Measurements from ENCODE around the gene RAMACL. TPM values are rescaled to one million over a fixed set of nuclear protein-coding genes. Genes with fewer than 3 reads are reported as not detected.

Gene RAMACL
- total RNA-seq, 1 donor from 2014 or later: 0.70 TPM

- H3K27me3 Mint-ChIP-seq (ENCODE audit: low read depth): no peaks in the 10 kb centered on the region
- H3K4me3 Mint-ChIP-seq: no peak overlapping the region
- no peak for DNase-seq (ENCODE audit: low read depth, low spot score)
- no peak for TF ChIP-seq CTCF (conservative IDR thresholded peaks at IDR 0.05)
- H3K36me3 Mint-ChIP-seq (ENCODE audit: low read depth): peaks cover 13% of the 10 kb centered on the region
- no peak overlapping the region for H3K27ac Mint-ChIP-seq (ENCODE audit: unreplicated experiment)
- peaks cover 13% of the 10 kb centered on the region for H3K4me1 Mint-ChIP-seq
- H3K9me3 Mint-ChIP-seq: peaks cover 10% of the 10 kb centered on the region
These were observed 24.6 kb downstream of the RAMACL start for GRCh38 chr6:166561771-166562359.

GRCh38 chr6:166560222-166560621, 26.3 kb downstream of the RAMACL start:
- H3K36me3 Mint-ChIP-seq (ENCODE audit: low read depth): peaks cover 18% of the 10 kb centered on the region
- peaks cover 14% of the 10 kb centered on the region for H3K9me3 Mint-ChIP-seq
- H3K27ac Mint-ChIP-seq (ENCODE audit: unreplicated experiment): no peak overlapping the region
- no peak overlapping the region for H3K4me3 Mint-ChIP-seq
- H3K27me3 Mint-ChIP-seq (ENCODE audit: low read depth): no peaks in the 10 kb centered on the region
- no peak for TF ChIP-seq CTCF (conservative IDR thresholded peaks at IDR 0.05)
- no peak for DNase-seq (ENCODE audit: low read depth, low spot score)
- H3K4me1 Mint-ChIP-seq: peaks cover 23% of the 10 kb centered on the region

- Mint-ChIP-seq H3K4me1 (peaks cover 26% of the 10 kb centered on the region), H3K9me3 (peaks cover 14% of the 10 kb centered on the region), H3K36me3 (ENCODE audit: low read depth) (peaks cover 18% of the 10 kb centered on the region), H3K27ac (ENCODE audit: unreplicated experiment) (no peak overlapping the region), H3K27me3 (ENCODE audit: low read depth) (no peaks in the 10 kb centered on the region), H3K4me3 (no peak overlapping the region)
- DNase-seq (ENCODE audit: low read depth, low spot score): no peak
- no peak for TF ChIP-seq CTCF (conservative IDR thresholded peaks at IDR 0.05)
These were observed 26.8 kb downstream of the RAMACL start for GRCh38 chr6:166559662-166560061.

- no peak overlapping the region for H3K27ac Mint-ChIP-seq (ENCODE audit: unreplicated experiment)
- TF ChIP-seq CTCF (conservative IDR thresholded peaks at IDR 0.05): no peak
- peaks cover 14% of the 10 kb centered on the region for H3K9me3 Mint-ChIP-seq
- H3K4me1 Mint-ChIP-seq: peaks cover 26% of the 10 kb centered on the region
- peaks cover 18% of the 10 kb centered on the region for H3K36me3 Mint-ChIP-seq (ENCODE audit: low read depth)
- no peak overlapping the region for H3K4me3 Mint-ChIP-seq
- H3K27me3 Mint-ChIP-seq (ENCODE audit: low read depth): no peaks in the 10 kb centered on the region
- no peak for DNase-seq (ENCODE audit: low read depth, low spot score)
These were observed 27.3 kb downstream of the RAMACL start for GRCh38 chr6:166559211-166559610.

- H3K27me3 Mint-ChIP-seq (ENCODE audit: low read depth): no peaks in the 10 kb centered on the region
- H3K4me3 Mint-ChIP-seq: no peak overlapping the region
- no peak for DNase-seq (ENCODE audit: low read depth, low spot score)
- no peak overlapping the region for H3K27ac Mint-ChIP-seq (ENCODE audit: unreplicated experiment)
- peaks cover 29% of the 10 kb centered on the region for H3K4me1 Mint-ChIP-seq
- peaks cover 18% of the 10 kb centered on the region for H3K36me3 Mint-ChIP-seq (ENCODE audit: low read depth)
- H3K9me3 Mint-ChIP-seq: peaks cover 14% of the 10 kb centered on the region
- no peak for TF ChIP-seq CTCF (conservative IDR thresholded peaks at IDR 0.05)
These were observed 28.1 kb downstream of the RAMACL start for GRCh38 chr6:166558156-166559005.

Data from neural crest cell (in vitro differentiated cells).